Ishikawa (cell line): ENCODE results near the gene FGF1.

Source experiments
- EGR1 ChIP-seq: IDR thresholded peaks from 2 replicates; pipeline ENCODE4 v1.6.1; 2012
- EP300 ChIP-seq: IDR thresholded peaks from 2 replicates; pipeline ENCODE4 v1.6.1; 2012; ENCODE audit warnings: borderline replicate concordance
- FOXM1 ChIP-seq: IDR thresholded peaks from 2 replicates; pipeline ENCODE4 v1.6.1; 2012; ENCODE audit warnings: low read depth, borderline replicate concordance
- REST ChIP-seq: IDR thresholded peaks from 2 replicates; pipeline ENCODE4 v1.6.1; 2012; ENCODE audit warnings: low read depth, mild to moderate bottlenecking
- TAF1 ChIP-seq: IDR thresholded peaks from 2 replicates; pipeline ENCODE4 v1.6.1; 2012; ENCODE audit warnings: low read depth, mild to moderate bottlenecking
- TEAD4 ChIP-seq: IDR thresholded peaks from 2 replicates; pipeline ENCODE4 v1.6.1; 2012
- TF ChIP-seq, protein P1 (sequence below): IDR thresholded peaks from 2 replicates; pipeline ENCODE4 v1.6.1; 2012

DNA sequence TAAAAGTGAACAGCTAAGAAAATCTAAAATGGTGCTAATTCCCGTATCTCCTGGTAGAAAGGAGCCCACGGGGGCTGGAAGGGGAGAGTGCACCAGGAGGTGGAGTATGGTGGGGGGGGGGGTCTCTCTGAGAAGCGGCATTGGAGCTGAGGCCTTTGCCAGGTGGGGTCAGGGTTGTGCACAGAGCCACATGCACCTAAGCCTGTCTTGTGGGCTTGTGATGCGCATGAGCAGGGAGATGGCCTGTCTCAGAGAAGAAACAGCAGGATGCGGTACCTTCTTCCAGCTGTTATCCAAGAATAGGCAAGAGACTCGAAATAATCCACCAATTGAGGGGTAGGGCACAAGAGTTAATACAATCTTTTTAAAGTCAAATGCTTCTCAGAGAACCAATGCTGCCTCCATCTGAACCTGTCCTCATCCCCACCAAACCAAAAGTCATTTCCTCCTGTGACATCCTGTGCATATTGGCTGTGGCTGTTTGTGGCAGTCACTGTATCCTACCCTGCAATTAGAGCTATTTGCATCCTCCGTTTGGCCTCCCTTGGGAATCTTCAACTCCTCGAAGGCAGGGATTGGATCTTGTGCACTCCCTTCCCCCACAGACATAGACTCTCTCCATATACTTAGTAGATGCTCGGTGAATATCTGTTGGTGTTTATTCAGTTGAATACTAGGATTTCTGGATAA, 45.4 kb downstream of the FGF1 start:
- TF ChIP-seq EGR1 (no peak), REST (no peak), TAF1 (no peak), EP300 (no peak), TEAD4 (no peak), FOXM1 (no peak)
- TF ChIP-seq, protein P1, sequence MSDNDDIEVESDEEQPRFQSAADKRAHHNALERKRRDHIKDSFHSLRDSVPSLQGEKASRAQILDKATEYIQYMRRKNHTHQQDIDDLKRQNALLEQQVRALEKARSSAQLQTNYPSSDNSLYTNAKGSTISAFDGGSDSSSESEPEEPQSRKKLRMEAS = no peak
